Measurements from ENCODE around the gene ERO1B.

ERO1B gene

GRCh38 chr1:236292425-236292824, 10.7 kb upstream of the ERO1B start:
- no peaks in the 10 kb centered on the region for H3K79me2 ChIP-seq (ENCODE audit: insufficient read depth, low read length)
- no peaks in the 10 kb centered on the region for H3K9me3 ChIP-seq (ENCODE audit: insufficient read depth, low read length)
- no peak overlapping the region for H3K4me2 ChIP-seq (ENCODE audit: low read depth, low read length, poor library complexity, severe bottlenecking)
- H3K27ac ChIP-seq (ENCODE audit: low read depth, low read length), result no peak overlapping the region
- no peaks in the 10 kb centered on the region for H3F3A ChIP-seq (ENCODE audit: insufficient read depth)
- no peaks in the 10 kb centered on the region for H3K36me3 ChIP-seq (ENCODE audit: low read length)
- H2AFZ ChIP-seq (ENCODE audit: low read depth, low read length, severe bottlenecking), result no peak overlapping the region
- no peaks in the 10 kb centered on the region for H3K27me3 ChIP-seq (ENCODE audit: low read length)
- TF ChIP-seq CTCF (IDR thresholded peaks at IDR 0.05; ENCODE audit: insufficient read depth, low read length, poor library complexity, severe bottlenecking), result no peak
- TF ChIP-seq EZH2phosphoT487 (conservative IDR thresholded peaks at IDR 0.05; ENCODE audit: low read length), result no peak
- H4K20me1 ChIP-seq (ENCODE audit: low read depth, low read length), result no peaks in the 10 kb centered on the region
- no peaks in the 10 kb centered on the region for H3K9me2 ChIP-seq (replicated peaks; ENCODE audit: insufficient read depth, low read length)
- no peak overlapping the region for H3K4me3 ChIP-seq (ENCODE audit: insufficient read depth, low read length, poor library complexity, severe bottlenecking)
- no peak overlapping the region for H3K9ac ChIP-seq (ENCODE audit: low read length)

GRCh38 chr1:236289492-236290131, 7.9 kb upstream of the ERO1B start:
- Histone ChIP-seq H3K4me3 (ENCODE audit: insufficient read depth, low read length, poor library complexity, severe bottlenecking) (no peak overlapping the region), H3K27ac (ENCODE audit: low read depth, low read length) (no peak overlapping the region)

GRCh38 chr1:236288620-236288976, 6.8 kb upstream of the ERO1B start:
- no peak overlapping the region for H3K27ac ChIP-seq (ENCODE audit: low read depth, low read length)
- H3F3A ChIP-seq (ENCODE audit: insufficient read depth), result no peaks in the 10 kb centered on the region
- H4K20me1 ChIP-seq (ENCODE audit: low read depth, low read length), result no peaks in the 10 kb centered on the region
- no peaks in the 10 kb centered on the region for H3K36me3 ChIP-seq (ENCODE audit: low read length)
- H3K79me2 ChIP-seq (ENCODE audit: insufficient read depth, low read length), result no peaks in the 10 kb centered on the region
- no peak overlapping the region for H3K9ac ChIP-seq (ENCODE audit: low read length)
- no peaks in the 10 kb centered on the region for H3K27me3 ChIP-seq (ENCODE audit: low read length)
- no peak overlapping the region for H3K4me2 ChIP-seq (ENCODE audit: low read depth, low read length, poor library complexity, severe bottlenecking)
- no peaks in the 10 kb centered on the region for H3K9me3 ChIP-seq (ENCODE audit: insufficient read depth, low read length)
- H3K4me3 ChIP-seq (ENCODE audit: insufficient read depth, low read length, poor library complexity, severe bottlenecking), result no peak overlapping the region
- no peaks in the 10 kb centered on the region for H3K9me2 ChIP-seq (replicated peaks; ENCODE audit: insufficient read depth, low read length)
- no peak for TF ChIP-seq CTCF (IDR thresholded peaks at IDR 0.05; ENCODE audit: insufficient read depth, low read length, poor library complexity, severe bottlenecking)
- TF ChIP-seq EZH2phosphoT487 (conservative IDR thresholded peaks at IDR 0.05; ENCODE audit: low read length), result no peak
- H2AFZ ChIP-seq (ENCODE audit: low read depth, low read length, severe bottlenecking), result no peak overlapping the region

More at GRCh38 chr1:236289492-236290131, 7.9 kb upstream of the ERO1B start:
- no peak overlapping the region for H2AFZ ChIP-seq (ENCODE audit: low read depth, low read length, severe bottlenecking)
- H3K4me2 ChIP-seq (ENCODE audit: low read depth, low read length, poor library complexity, severe bottlenecking), result no peak overlapping the region
- no peaks in the 10 kb centered on the region for H3K9me3 ChIP-seq (ENCODE audit: insufficient read depth, low read length)
- TF ChIP-seq CTCF (IDR thresholded peaks at IDR 0.05; ENCODE audit: insufficient read depth, low read length, poor library complexity, severe bottlenecking), result no peak
- TF ChIP-seq EZH2phosphoT487 (conservative IDR thresholded peaks at IDR 0.05; ENCODE audit: low read length), result no peak
- no peaks in the 10 kb centered on the region for H3K36me3 ChIP-seq (ENCODE audit: low read length)
- no peaks in the 10 kb centered on the region for H3K79me2 ChIP-seq (ENCODE audit: insufficient read depth, low read length)
- no peaks in the 10 kb centered on the region for H4K20me1 ChIP-seq (ENCODE audit: low read depth, low read length)
- H3K9ac ChIP-seq (ENCODE audit: low read length), result no peak overlapping the region
- no peaks in the 10 kb centered on the region for H3K9me2 ChIP-seq (replicated peaks; ENCODE audit: insufficient read depth, low read length)
- no peaks in the 10 kb centered on the region for H3F3A ChIP-seq (ENCODE audit: insufficient read depth)
- no peaks in the 10 kb centered on the region for H3K27me3 ChIP-seq (ENCODE audit: low read length)
